H1 (cell line): ENCODE data around the gene SSUH2. TPM values are rescaled to one million over a fixed set of nuclear protein-coding genes. Genes with fewer than 3 reads are reported as not detected.

ENCODE experiments used
- CTCF ChIA-PET: fragments of 300-600 bp; sonication (Branson Sonifier 250); formaldehyde crosslinking; loops from one replicate; lab custom pipeline; 2021; ENCODE audit not compliant: partially characterized antibody; lab: Charles Lee
- POLR2A ChIA-PET: fragments of 300-600 bp; sonication (Branson Sonifier 250); formaldehyde crosslinking; loops from one replicate; lab custom pipeline; 2021; ENCODE audit warnings: inconsistent platforms; ENCODE audit not compliant: partially characterized antibody; lab: Charles Lee
- DNase-seq, 2 experiments: peaks; one replicate each; pipeline versions ENCODE4 v3.0.0 to v3.0.0-alpha.2; 2010 to 2022; ENCODE audit warnings: low spot score in 2 of 2, low read depth in 1 of 2, mixed read lengths in 1 of 2
- FAIRE-seq: peaks from 2 replicates; lab custom pipeline; 2011; peaks lifted over from hg19 to GRCh38; lab: Jason Lieb, UNC
- H2AFZ ChIP-seq: 2 replicates; pipeline ENCODE4 v1.8.1; 2012; ENCODE audit warnings: low read length, inconsistent platforms
- H2AK5ac ChIP-seq: 2 replicates; pipeline ENCODE4 v1.6.1; 2013; ENCODE audit warnings: low read depth, low read length
- H2BK120ac ChIP-seq: replicated peaks from 2 replicates; pipeline ENCODE3; 2013; ENCODE audit warnings: low read depth, low read length, inconsistent platforms
- H2BK12ac ChIP-seq: 2 replicates; pipeline ENCODE4 v1.6.1; 2013; ENCODE audit warnings: low read depth, low read length
- H2BK15ac ChIP-seq: 2 replicates; pipeline ENCODE4 v1.6.1; 2013; ENCODE audit warnings: low read length
- H2BK20ac ChIP-seq: 2 replicates; pipeline ENCODE4 v1.6.1; 2013; ENCODE audit warnings: low read length
- H2BK5ac ChIP-seq: 2 replicates; pipeline ENCODE4 v1.6.1; 2013; ENCODE audit warnings: low read depth, low read length
- H3K14ac ChIP-seq: 2 replicates; pipeline ENCODE4 v1.6.1; 2013; ENCODE audit warnings: inconsistent platforms; ENCODE audit not compliant: insufficient read length
- H3K18ac ChIP-seq: 2 replicates; pipeline ENCODE4 v1.6.1; 2013; ENCODE audit warnings: low read length; ENCODE audit errors: extremely low read depth
- H3K23ac ChIP-seq: 2 replicates; pipeline ENCODE4 v1.6.1; 2013; ENCODE audit warnings: inconsistent platforms; ENCODE audit not compliant: insufficient read length
- H3K23me2 ChIP-seq: 2 replicates; pipeline ENCODE4 v1.6.1; 2013; ENCODE audit warnings: low read depth, low read length
- H3K27ac ChIP-seq: 2 replicates; pipeline ENCODE4 v1.6.1; 2011; ENCODE audit warnings: low read depth, low read length, inconsistent platforms
- H3K27me3 ChIP-seq, 4 experiments: replicated peaks in 1 of 4; 1 replicate in 1 of 4; 2 replicates in 3 of 4; pipeline versions ENCODE4 v1.6.1 to v1.8.1; 2011 to 2013; ENCODE audit warnings: low read length in 3 of 4, mild to moderate bottlenecking in 3 of 4, inconsistent platforms in 2 of 4, mixed read lengths in 2 of 4, moderate library complexity in 1 of 4; ENCODE audit not compliant: control insufficient read depth in 3 of 4, insufficient read depth in 3 of 4; ENCODE audit errors: extremely low read depth in 1 of 4
- H3K36me3 ChIP-seq, 4 experiments: 2 replicates each; pipeline versions ENCODE4 v1.6.1 to v1.8.1; 2011 to 2013; ENCODE audit warnings: mild to moderate bottlenecking in 4 of 4, low read length in 3 of 4, moderate library complexity in 2 of 4, control low read depth in 1 of 4, inconsistent platforms in 1 of 4; ENCODE audit not compliant: insufficient read depth in 4 of 4, control insufficient read depth in 2 of 4
- H3K4ac ChIP-seq: replicated peaks from 2 replicates; pipeline ENCODE3; 2013; ENCODE audit warnings: low read length, low read depth, mixed read lengths, inconsistent platforms; ENCODE audit not compliant: insufficient read length
- H3K4me1 ChIP-seq, 4 experiments: replicated peaks in 1 of 4; 1 replicate in 1 of 4; 2 replicates in 3 of 4; pipeline versions ENCODE4 v1.6.1 to v1.8.1; 2011 to 2013; ENCODE audit warnings: low read length in 3 of 4, inconsistent platforms in 2 of 4, mixed read lengths in 1 of 4; ENCODE audit not compliant: insufficient read depth in 4 of 4, control insufficient read depth in 3 of 4
- H3K4me2 ChIP-seq, 2 experiments: 2 replicates each; pipeline versions ENCODE4 v1.6.1 to v1.8.1; 2011 to 2013; ENCODE audit warnings: low read depth in 2 of 2, low read length in 2 of 2, control low read depth in 1 of 2, inconsistent platforms in 1 of 2, mild to moderate bottlenecking in 1 of 2; ENCODE audit not compliant: insufficient read depth in 1 of 2
- H3K4me3 ChIP-seq, 4 experiments: fragments of 200-600, 300-600 bp in 1 of 4; sonication (generic), shearing (Covaris generic), sonication (Bioruptor Twin) in 1 of 4; 2 replicates each; pipeline versions ENCODE4 v1.5.1 to v1.8.1; 2011 to 2016; ENCODE audit warnings: low read length in 4 of 4, low read depth in 3 of 4, control low read depth in 2 of 4, inconsistent platforms in 2 of 4, mild to moderate bottlenecking in 2 of 4, mixed read lengths in 1 of 4, moderate library complexity in 1 of 4; ENCODE audit not compliant: insufficient read depth in 2 of 4; ENCODE audit errors: extremely low read depth in 1 of 4
- H3K56ac ChIP-seq: replicated peaks from 2 replicates; pipeline ENCODE3; 2013; ENCODE audit warnings: low read depth, mild to moderate bottlenecking, mixed read lengths, low read length, inconsistent platforms; ENCODE audit not compliant: insufficient read length
- H3K79me1 ChIP-seq: 2 replicates; pipeline ENCODE4 v1.6.1; 2013; ENCODE audit warnings: low read depth, low read length, control low read depth
- H3K79me2 ChIP-seq, 2 experiments: 2 replicates each; pipeline versions ENCODE4 v1.6.1 to v1.8.1; 2012 to 2013; ENCODE audit warnings: low read length in 2 of 2, mild to moderate bottlenecking in 2 of 2, inconsistent platforms in 1 of 2; ENCODE audit not compliant: insufficient read depth in 2 of 2, control insufficient read depth in 1 of 2
- H3K9ac ChIP-seq, 4 experiments: replicated peaks in 1 of 4; 1 replicate in 1 of 4; 2 replicates in 3 of 4; pipeline versions ENCODE4 v1.6.1 to v1.8.1; 2011 to 2013; ENCODE audit warnings: low read depth in 3 of 4, low read length in 3 of 4, control low read depth in 2 of 4, mild to moderate bottlenecking in 2 of 4, moderate library complexity in 2 of 4, inconsistent platforms in 1 of 4; ENCODE audit errors: extremely low read depth in 1 of 4
- H3K9me3 ChIP-seq, 2 experiments: 2 replicates each; pipeline versions ENCODE4 v1.6.1 to v1.8.1; 2012 to 2013; ENCODE audit warnings: mild to moderate bottlenecking in 2 of 2, moderate library complexity in 2 of 2, control low read depth in 1 of 2, inconsistent platforms in 1 of 2, low read depth in 1 of 2, low read length in 1 of 2, mixed read lengths in 1 of 2; ENCODE audit not compliant: insufficient read depth in 2 of 2
- H4K20me1 ChIP-seq, 2 experiments: replicated peaks in 1 of 2; 2 replicates each; pipeline versions ENCODE3 to v1.8.1; 2011 to 2013; ENCODE audit warnings: inconsistent platforms in 2 of 2, low read length in 2 of 2, mild to moderate bottlenecking in 1 of 2; ENCODE audit not compliant: insufficient read depth in 2 of 2, control insufficient read depth in 1 of 2
- H4K5ac ChIP-seq: 2 replicates; pipeline ENCODE4 v1.6.1; 2013; ENCODE audit warnings: low read length, low read depth, mixed read lengths, inconsistent platforms; ENCODE audit not compliant: insufficient read length
- H4K8ac ChIP-seq: 2 replicates; pipeline ENCODE4 v1.8.0; 2013; ENCODE audit warnings: mild to moderate bottlenecking, moderate library complexity, low read length, inconsistent platforms; ENCODE audit not compliant: insufficient read depth; ENCODE audit errors: extremely low read depth
- H4K91ac ChIP-seq: replicated peaks from 2 replicates; pipeline ENCODE3; 2013; ENCODE audit warnings: low read length, mixed read lengths, inconsistent platforms; ENCODE audit not compliant: insufficient read length
- TAF7 ChIP-seq: optimal IDR thresholded peaks from 2 replicates; pipeline ENCODE3; 2011; ENCODE audit warnings: low read depth, mild to moderate bottlenecking, inconsistent platforms, low read length, moderate library complexity, borderline replicate concordance
- TBP ChIP-seq: IDR thresholded peaks from 2 replicates; pipeline ENCODE4 v1.6.1; 2011; ENCODE audit warnings: low read depth, low read length, improper control_type of control experiment
- WGBS, 2 experiments: shearing (Covaris generic) in 1 of 2; methylation state at CpG; one replicate each; pipeline versions ENCODE4 v1.1.6 to v1.1.7; 2013 to 2015; ENCODE audit warnings: low lambda C conversion rate in 2 of 2, mixed read lengths in 2 of 2, inconsistent platforms in 1 of 2, low coverage in 1 of 2, missing lambda C conversion rate in 1 of 2; ENCODE audit not compliant: insufficient replicate concordance in 2 of 2, insufficient coverage in 1 of 2, insufficient read length in 1 of 2; ENCODE audit errors: extremely low coverage in 1 of 2, missing lambda C conversion rate in 1 of 2; 5-methylcytosine and 5-hydroxymethylcytosine counted together
- polyA plus RNA-seq, 7 experiments: library from polyadenylated mRNA; depleted of rRNA in 3 of 7; stranded (reverse) in 5 of 7; unstranded in 2 of 7; fragments of >200 nt in 5 of 7; fragments of 200-250 nt in 2 of 7; gene quantifications; 1 replicate in 5 of 7; 2 replicates in 1 of 7; 4 replicates in 1 of 7; pipeline versions ENCODE4 v1.2.1 to v1.2.3, GENCODE V29; 2011 to 2013; ENCODE audit warnings: missing spikeins in 2 of 7, mixed read lengths in 2 of 7
- total RNA-seq: library from RNA; stranded (reverse); fragmentation: NEBNext Ultra II Directional; extraction: Animal tissue kit (Norgen Biotek cat#: 25700); gene quantifications from 2 replicates; pipeline ENCODE4 v1.2.1, GENCODE V29; 2021
- TF ChIP-seq, protein P1 (sequence below), 3 experiments: IDR thresholded peaks; 1 replicate in 2 of 3; 2 replicates in 1 of 3; pipeline versions ENCODE4 v1.5.1 to v1.6.1; 2011; ENCODE audit warnings: low read length in 3 of 3, mild to moderate bottlenecking in 3 of 3, inconsistent platforms in 2 of 3, low read depth in 1 of 3, moderate library complexity in 1 of 3; ENCODE audit not compliant: insufficient read depth in 1 of 3; ENCODE audit errors: control extremely low read depth in 1 of 3

SSUH2 gene
- total and polyA plus RNA-seq, 2 of the 8 experiments (the other 6 are each of a cell fraction or from before 2014, with no cell fraction given): 0.62 to 0.69 TPM

DNA sequence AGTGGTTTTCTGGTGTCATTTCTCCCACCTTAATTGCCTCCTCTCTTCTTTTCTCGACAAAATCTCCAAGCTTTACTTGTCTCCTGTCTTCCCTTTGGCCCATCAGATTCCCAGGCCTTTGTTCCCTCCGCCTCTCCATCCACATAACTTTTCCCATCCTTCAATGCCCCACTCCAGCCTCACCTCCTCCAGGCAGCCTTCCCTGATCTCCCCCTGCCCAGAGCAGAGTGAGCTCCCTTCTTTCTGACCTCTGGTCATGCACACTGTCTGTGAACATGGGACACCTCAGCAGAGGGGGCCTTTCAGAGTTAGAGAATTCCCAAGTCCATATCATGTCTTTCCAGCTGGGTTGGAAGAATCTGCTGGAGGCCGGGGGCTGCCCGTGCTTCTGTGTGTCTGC, 14.6 kb upstream of the SSUH2 start:
- H2AK5ac ChIP-seq: no peak overlapping the region
- no peak overlapping the region for H3K18ac ChIP-seq
- H4K8ac ChIP-seq: no peak overlapping the region
- TF ChIP-seq TAF7 (no peak), TBP (no peak)
- TF ChIP-seq, protein P1, sequence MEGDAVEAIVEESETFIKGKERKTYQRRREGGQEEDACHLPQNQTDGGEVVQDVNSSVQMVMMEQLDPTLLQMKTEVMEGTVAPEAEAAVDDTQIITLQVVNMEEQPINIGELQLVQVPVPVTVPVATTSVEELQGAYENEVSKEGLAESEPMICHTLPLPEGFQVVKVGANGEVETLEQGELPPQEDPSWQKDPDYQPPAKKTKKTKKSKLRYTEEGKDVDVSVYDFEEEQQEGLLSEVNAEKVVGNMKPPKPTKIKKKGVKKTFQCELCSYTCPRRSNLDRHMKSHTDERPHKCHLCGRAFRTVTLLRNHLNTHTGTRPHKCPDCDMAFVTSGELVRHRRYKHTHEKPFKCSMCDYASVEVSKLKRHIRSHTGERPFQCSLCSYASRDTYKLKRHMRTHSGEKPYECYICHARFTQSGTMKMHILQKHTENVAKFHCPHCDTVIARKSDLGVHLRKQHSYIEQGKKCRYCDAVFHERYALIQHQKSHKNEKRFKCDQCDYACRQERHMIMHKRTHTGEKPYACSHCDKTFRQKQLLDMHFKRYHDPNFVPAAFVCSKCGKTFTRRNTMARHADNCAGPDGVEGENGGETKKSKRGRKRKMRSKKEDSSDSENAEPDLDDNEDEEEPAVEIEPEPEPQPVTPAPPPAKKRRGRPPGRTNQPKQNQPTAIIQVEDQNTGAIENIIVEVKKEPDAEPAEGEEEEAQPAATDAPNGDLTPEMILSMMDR (IDR thresholded peaks at IDR 0.05; ENCODE audit: control extremely low read depth in 1 of 3, insufficient read depth in 1 of 3, low read depth in 1 of 3, low read length in 3 of 3): no peak
- no peaks in the 10 kb centered on the region for H3K36me3 ChIP-seq
- ChIA-PET POLR2A (no interaction called here), CTCF (no interaction called here)
- no peak overlapping the region for H2BK5ac ChIP-seq
- no peak overlapping the region for H3K9ac ChIP-seq
- H3K27me3 ChIP-seq: peaks cover 0 to 3% (median 0%) of the 10 kb centered on the region in 4 experiments; a peak in 2 of 7 replicates
- H3K23me2 ChIP-seq: no peaks in the 10 kb centered on the region
- no peak overlapping the region for H2BK20ac ChIP-seq
- 91% methylated on average over 4 of the region's 4 CpGs; no CpG with 5 or more reads in 1 of the 2 experiments for WGBS, 2 experiments
- no peaks in the 10 kb centered on the region for H3K9me3 ChIP-seq
- no peak overlapping the region for H3K56ac ChIP-seq
- H3K79me2 ChIP-seq: no peaks in the 10 kb centered on the region
- H3K4me2 ChIP-seq: no peak overlapping the region
- H2BK120ac ChIP-seq: no peak overlapping the region
- DNase-seq (no peak), FAIRE-seq (no peak)
- no peak overlapping the region for H4K5ac ChIP-seq
- no peak overlapping the region for H2BK15ac ChIP-seq
- no peak overlapping the region for H4K91ac ChIP-seq
- no peak overlapping the region for H3K4ac ChIP-seq
- no peak overlapping the region for H3K23ac ChIP-seq
- H4K20me1 ChIP-seq: no peaks in the 10 kb centered on the region
- no peaks in the 10 kb centered on the region for H3K79me1 ChIP-seq
- no peak overlapping the region for H3K14ac ChIP-seq
- no peak overlapping the region for H3K27ac ChIP-seq
- peaks cover 0 to 6% (median 1%) of the 10 kb centered on the region in 4 experiments; a peak in 2 of 7 replicates for H3K4me1 ChIP-seq
- no peak overlapping the region for H2BK12ac ChIP-seq
- H3K4me3 ChIP-seq: no peak overlapping the region
- no peak overlapping the region for H2AFZ ChIP-seq
